Natural killer cell (primary cell): Measurements from ENCODE around the gene KIF1B. TPM values are rescaled to one million over a fixed set of nuclear protein-coding genes. Genes with fewer than 3 reads are reported as not detected.

ENCODE experiments used
- ATAC-seq, 3 donors: fragments of 150-1000 bp in 2 of 3; fragments of 200-7000 bp in 1 of 3; cut with Tn5 transposase; 1 replicate in 1 of 3; 2 replicates in 2 of 3; pipeline ENCODE4 v1.10.0; 2021; ENCODE audit warnings: mild to moderate bottlenecking in 2 of 3, moderate library complexity in 2 of 3
- DNase-seq, 2 donors: peaks; one replicate each; pipeline versions ENCODE4 v3.0.0 to v3.0.0-alpha.2; 2013 to 2021; ENCODE audit warnings: mixed read lengths in 1 of 2
- H3K27ac ChIP-seq: one replicate; pipeline ENCODE4 v1.5.1; 2013; ENCODE audit warnings: mild to moderate bottlenecking, low read length
- H3K27me3 ChIP-seq: one replicate; pipeline ENCODE4 v1.6.1; 2013; ENCODE audit warnings: low read length; ENCODE audit not compliant: control insufficient read depth, insufficient read depth
- H3K36me3 ChIP-seq: one replicate; pipeline ENCODE4 v1.6.1; 2013; ENCODE audit warnings: low read length; ENCODE audit not compliant: control insufficient read depth, insufficient read depth
- H3K4me1 ChIP-seq: one replicate; pipeline ENCODE4 v1.6.1; 2013; ENCODE audit warnings: low read length; ENCODE audit not compliant: control insufficient read depth, insufficient read depth
- H3K4me3 ChIP-seq: one replicate; pipeline ENCODE4 v1.5.1; 2013; ENCODE audit warnings: low read length
- H3K9me3 ChIP-seq: one replicate; pipeline ENCODE4 v1.6.1; 2013; ENCODE audit warnings: low read length; ENCODE audit not compliant: control insufficient read depth, insufficient read depth
- H3K27ac Mint-ChIP-seq, 2 donors: one replicate each; pipeline ENCODE4 v1.8.0; 2022; ENCODE audit warnings: mild to moderate bottlenecking in 2 of 2, mixed read lengths in 2 of 2, moderate library complexity in 1 of 2
- H3K27me3 Mint-ChIP-seq, 2 donors: one replicate each; pipeline ENCODE4 v1.8.0; 2022; ENCODE audit warnings: low read depth in 2 of 2, mixed read lengths in 2 of 2
- H3K36me3 Mint-ChIP-seq: one replicate; pipeline ENCODE4 v1.8.0; 2022; ENCODE audit warnings: mixed read lengths
- H3K4me1 Mint-ChIP-seq, 2 donors: one replicate each; pipeline ENCODE4 v1.8.0; 2022; ENCODE audit warnings: mixed read lengths in 2 of 2
- H3K4me3 Mint-ChIP-seq: one replicate; pipeline ENCODE4 v1.8.0; 2022; ENCODE audit warnings: mild to moderate bottlenecking, moderate library complexity, mixed read lengths
- H3K9me3 Mint-ChIP-seq, 2 donors: one replicate each; pipeline ENCODE4 v1.8.0; 2022; ENCODE audit warnings: mixed read lengths in 2 of 2
- WGBS: methylation state at CpG from one replicate; pipeline ENCODE4 v1.1.7; 2013; ENCODE audit warnings: missing lambda C conversion rate; ENCODE audit not compliant: insufficient coverage; 5-methylcytosine and 5-hydroxymethylcytosine counted together
- intact Hi-C: fragments of 100-400 bp; cut with micrococcal nuclease; formaldehyde crosslinking; loops from one replicate; pipeline ENCODE4 v1.14.2; 2022
- total RNA-seq, 4 donors: library from RNA; stranded (reverse); fragments of 120-200 nt in 1 of 4; gene quantifications; one replicate each; pipeline versions ENCODE4 v1.2.3 to v1.2.4, GENCODE V29; 2013 to 2022
- TF ChIP-seq, protein P1 (sequence below): fragments of 200-600 bp; IDR thresholded peaks from one replicate; pipeline ENCODE4 v1.8.0; 2022; ENCODE audit warnings: antibody characterized with exemption

The KIF1B gene
- total RNA-seq, 3 donors from 2014 or later (not counting 1 experiment from before 2014, with no cell fraction given) = 15.2 to 22.0 (median 16.3) TPM

DNA sequence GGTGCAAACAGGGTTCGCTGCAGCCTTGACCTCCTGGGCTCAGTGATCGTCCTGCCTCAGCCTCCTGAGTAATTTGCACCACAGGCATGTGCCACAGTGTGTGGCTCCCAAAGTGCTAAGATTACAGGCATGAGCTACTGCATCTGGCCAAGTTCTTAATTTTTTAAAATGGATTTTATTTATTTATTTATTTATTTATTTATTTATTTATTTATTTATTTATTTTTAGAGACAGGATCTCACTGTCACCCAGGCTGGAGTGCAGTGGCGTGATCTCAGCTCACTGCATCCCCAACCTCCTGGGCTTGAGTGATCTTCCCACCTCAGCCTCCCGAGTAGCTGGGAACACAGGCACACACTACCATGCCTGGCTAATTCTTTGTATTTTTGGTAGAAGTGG, 54.7 kb downstream of the KIF1B start:
- Histone ChIP-seq H3K9me3 (no peaks in the 10 kb centered on the region), H3K27me3 (no peaks in the 10 kb centered on the region), H3K4me3 (no peak overlapping the region), H3K36me3 (peaks cover 2% of the 10 kb centered on the region), H3K4me1 (no peaks in the 10 kb centered on the region), H3K27ac (no peak overlapping the region)
- ATAC-seq (no peak), DNase-seq (no peak)
- Mint-ChIP-seq H3K4me3 (no peak overlapping the region), H3K4me1 (no peaks in the 10 kb centered on the region), H3K9me3 (no peaks in the 10 kb centered on the region), H3K27me3 (no peaks in the 10 kb centered on the region), H3K36me3 (no peaks in the 10 kb centered on the region), H3K27ac (no peak overlapping the region)
- intact Hi-C loops = no loop called here
- 94% methylated on average over 4 of the region's 4 CpGs for WGBS
- TF ChIP-seq, protein P1, sequence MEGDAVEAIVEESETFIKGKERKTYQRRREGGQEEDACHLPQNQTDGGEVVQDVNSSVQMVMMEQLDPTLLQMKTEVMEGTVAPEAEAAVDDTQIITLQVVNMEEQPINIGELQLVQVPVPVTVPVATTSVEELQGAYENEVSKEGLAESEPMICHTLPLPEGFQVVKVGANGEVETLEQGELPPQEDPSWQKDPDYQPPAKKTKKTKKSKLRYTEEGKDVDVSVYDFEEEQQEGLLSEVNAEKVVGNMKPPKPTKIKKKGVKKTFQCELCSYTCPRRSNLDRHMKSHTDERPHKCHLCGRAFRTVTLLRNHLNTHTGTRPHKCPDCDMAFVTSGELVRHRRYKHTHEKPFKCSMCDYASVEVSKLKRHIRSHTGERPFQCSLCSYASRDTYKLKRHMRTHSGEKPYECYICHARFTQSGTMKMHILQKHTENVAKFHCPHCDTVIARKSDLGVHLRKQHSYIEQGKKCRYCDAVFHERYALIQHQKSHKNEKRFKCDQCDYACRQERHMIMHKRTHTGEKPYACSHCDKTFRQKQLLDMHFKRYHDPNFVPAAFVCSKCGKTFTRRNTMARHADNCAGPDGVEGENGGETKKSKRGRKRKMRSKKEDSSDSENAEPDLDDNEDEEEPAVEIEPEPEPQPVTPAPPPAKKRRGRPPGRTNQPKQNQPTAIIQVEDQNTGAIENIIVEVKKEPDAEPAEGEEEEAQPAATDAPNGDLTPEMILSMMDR = no peak

DNA sequence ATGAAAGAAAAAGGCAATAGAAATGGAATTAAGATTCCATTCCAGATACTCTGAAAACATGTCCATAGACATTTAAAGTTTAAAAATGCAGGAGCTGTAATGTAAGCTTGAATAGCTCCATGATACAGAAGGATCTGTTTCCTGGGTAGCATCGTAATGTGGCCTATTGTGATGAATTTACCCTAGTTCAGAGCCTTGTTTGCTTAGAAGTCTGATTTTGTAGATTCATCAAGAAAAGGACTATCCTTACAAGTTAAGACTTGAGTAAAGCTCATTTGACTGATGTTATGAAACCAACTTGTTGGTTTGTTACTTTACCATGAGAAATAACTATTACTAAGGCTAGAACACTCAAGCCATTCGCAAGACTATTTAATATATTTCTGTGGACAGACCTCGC, 55.5 kb downstream of the KIF1B start:
- Histone ChIP-seq H3K36me3 (peaks cover 2% of the 10 kb centered on the region), H3K4me1 (no peaks in the 10 kb centered on the region), H3K27me3 (no peaks in the 10 kb centered on the region), H3K9me3 (no peaks in the 10 kb centered on the region), H3K27ac (no peak overlapping the region), H3K4me3 (no peak overlapping the region)
- Mint-ChIP-seq H3K27me3 (no peaks in the 10 kb centered on the region), H3K4me3 (no peak overlapping the region), H3K36me3 (no peaks in the 10 kb centered on the region), H3K4me1 (no peaks in the 10 kb centered on the region), H3K27ac (no peak overlapping the region), H3K9me3 (no peaks in the 10 kb centered on the region)
- WGBS = 94% methylated on average over 3 of the region's 3 CpGs
- ATAC-seq (no peak), DNase-seq (no peak)
- intact Hi-C loops = no loop called here
- TF ChIP-seq, protein P1 = no peak

DNA sequence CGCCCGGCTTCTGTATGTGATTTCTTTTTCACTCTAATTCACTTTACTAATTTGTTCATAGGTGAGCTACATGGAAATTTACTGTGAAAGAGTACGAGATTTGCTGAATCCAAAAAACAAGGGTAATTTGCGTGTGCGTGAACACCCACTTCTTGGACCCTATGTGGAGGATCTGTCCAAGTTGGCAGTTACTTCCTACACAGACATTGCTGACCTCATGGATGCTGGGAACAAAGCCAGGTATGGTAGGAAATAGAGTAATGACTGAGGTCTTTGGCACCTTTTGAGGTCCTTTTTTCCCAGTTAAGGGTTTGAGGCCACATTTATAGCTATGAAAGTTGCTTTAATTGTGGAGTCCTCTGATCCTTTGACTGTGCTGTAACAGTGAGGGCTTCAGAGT, 56.9 kb downstream of the KIF1B start:
- Histone ChIP-seq H3K4me3 (no peak overlapping the region), H3K9me3 (no peaks in the 10 kb centered on the region), H3K36me3 (peaks cover 2% of the 10 kb centered on the region), H3K27me3 (no peaks in the 10 kb centered on the region), H3K4me1 (no peaks in the 10 kb centered on the region), H3K27ac (no peak overlapping the region)
- no peak for ATAC-seq
- intact Hi-C loops = no loop called here
- TF ChIP-seq, protein P1 = no peak
- H3K27ac Mint-ChIP-seq = no peak overlapping the region
- no peak for DNase-seq
- H3K4me1 Mint-ChIP-seq = no peaks in the 10 kb centered on the region
- no peak overlapping the region for H3K4me3 Mint-ChIP-seq
- no peaks in the 10 kb centered on the region for H3K27me3 Mint-ChIP-seq
- 95% methylated on average over 4 of the region's 5 CpGs for WGBS
- no peaks in the 10 kb centered on the region for H3K9me3 Mint-ChIP-seq
- no peaks in the 10 kb centered on the region for H3K36me3 Mint-ChIP-seq

DNA sequence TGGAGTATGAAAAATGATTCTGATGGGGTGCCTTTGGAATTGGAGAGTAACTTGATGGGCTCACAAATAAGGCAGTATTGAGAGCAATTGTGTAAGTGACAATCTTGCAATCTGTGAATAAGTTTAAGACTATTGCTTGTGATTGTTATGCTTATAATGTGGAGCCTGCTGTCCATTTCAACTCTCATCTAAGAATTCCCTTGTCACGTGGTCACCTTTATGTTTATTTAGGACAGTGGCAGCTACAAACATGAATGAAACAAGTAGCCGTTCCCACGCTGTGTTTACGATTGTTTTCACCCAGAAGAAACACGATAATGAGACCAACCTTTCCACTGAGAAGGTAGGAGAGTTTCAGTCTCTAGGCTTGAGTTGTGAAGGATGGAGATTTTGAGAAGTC, 57.6 kb downstream of the KIF1B start:
- Histone ChIP-seq H3K4me3 (no peak overlapping the region), H3K9me3 (no peaks in the 10 kb centered on the region), H3K27me3 (no peaks in the 10 kb centered on the region), H3K4me1 (no peaks in the 10 kb centered on the region), H3K27ac (no peak overlapping the region), H3K36me3 (peaks cover 4% of the 10 kb centered on the region)
- intact Hi-C loops = no loop called here
- ATAC-seq (no peak), DNase-seq (no peak)
- no peaks in the 10 kb centered on the region for H3K27me3 Mint-ChIP-seq
- no peak overlapping the region for H3K4me3 Mint-ChIP-seq
- H3K36me3 Mint-ChIP-seq = no peaks in the 10 kb centered on the region
- 94% methylated on average over 5 of the region's 5 CpGs for WGBS
- H3K27ac Mint-ChIP-seq = no peak overlapping the region
- H3K9me3 Mint-ChIP-seq = no peaks in the 10 kb centered on the region
- H3K4me1 Mint-ChIP-seq = no peaks in the 10 kb centered on the region
- TF ChIP-seq, protein P1 = no peak
